CD1c-positive myeloid dendritic cell (primary cell): ENCODE measurements around the gene MBP.
A peak's percentile ranks its signal among the peaks of the same experiment; 100 is the strongest.

Experiments used
- DNase-seq: peaks from one replicate; pipeline ENCODE4 v3.0.0-alpha.2; 2016; ENCODE audit errors: extremely low spot score

The MBP gene

GRCh38 chr18:76986406-76986805 lies 146.2 kb downstream of the MBP start:
- no peak for DNase-seq

GRCh38 chr18:76985951-76986236 lies 146.7 kb downstream of the MBP start:
- DNase-seq: no peak

GRCh38 chr18:76985156-76985950 lies 147.2 kb downstream of the MBP start:
- DNase-seq: no peak

GRCh38 chr18:76984193-76985155 lies 148.1 kb downstream of the MBP start:
- no peak for DNase-seq

- no peak for DNase-seq
These were observed 149.0 kb downstream of the MBP start for GRCh38 chr18:76983613-76984051.

GRCh38 chr18:76982841-76983583 lies 149.6 kb downstream of the MBP start:
- peak; percentile 80 for DNase-seq

GRCh38 chr18:76982038-76982437 lies 150.5 kb downstream of the MBP start:
- DNase-seq: no peak

GRCh38 chr18:76981396-76981968 lies 151.1 kb downstream of the MBP start:
- no peak for DNase-seq

- no peak for DNase-seq
These were observed 151.8 kb downstream of the MBP start for GRCh38 chr18:76980663-76981395.

GRCh38 chr18:76979906-76980305 lies 152.7 kb downstream of the MBP start:
- DNase-seq: no peak

GRCh38 chr18:76979111-76979751 lies 153.4 kb downstream of the MBP start:
- no peak for DNase-seq

GRCh38 chr18:76978616-76979015 lies 154.0 kb downstream of the MBP start:
- no peak for DNase-seq

GRCh38 chr18:76977684-76978232 lies 154.8 kb downstream of the MBP start:
- no peak for DNase-seq

GRCh38 chr18:76977108-76977621 lies 155.4 kb downstream of the MBP start:
- DNase-seq: no peak

GRCh38 chr18:76975577-76976110 lies 156.9 kb downstream of the MBP start:
- no peak for DNase-seq

GRCh38 chr18:76974386-76974785 lies 158.2 kb downstream of the MBP start:
- DNase-seq: no peak

GRCh38 chr18:76973520-76974266 lies 158.9 kb downstream of the MBP start:
- no peak for DNase-seq

GRCh38 chr18:76972846-76973519 lies 159.6 kb downstream of the MBP start:
- no peak for DNase-seq

- DNase-seq: no peak
These were observed 160.3 kb downstream of the MBP start for GRCh38 chr18:76972241-76972640.
